Transverse colon (tissue), 4 donors: ENCODE measurements around the gene TRAF3. TPM values are rescaled to one million over a fixed set of nuclear protein-coding genes. Genes with fewer than 3 reads are reported as not detected.
"Not testable (repeated sequence)": the region's sequence is repeated elsewhere in the genome, so short reads cannot be mapped to it uniquely, and the experiment has no call there.

Source experiments
- DNase-seq: peaks from one replicate; pipeline ENCODE4 v3.0.0-alpha.2; 2019
- H3K27ac ChIP-seq, 4 donors: fragments of 200-600 bp; sonication (generic); 2 replicates each; pipeline ENCODE4 v1.5.1; 2016 to 2018; ENCODE audit warnings: inconsistent platforms in 4 of 4
- H3K27me3 ChIP-seq: fragments of 200-600 bp; sonication (generic); 2 replicates; pipeline ENCODE4 v1.5.1; 2017; ENCODE audit warnings: inconsistent platforms
- H3K36me3 ChIP-seq, 4 donors: fragments of 200-600 bp; sonication (generic); 2 replicates each; pipeline ENCODE4 v1.5.1; 2017 to 2019; ENCODE audit warnings: inconsistent platforms in 4 of 4
- H3K4me1 ChIP-seq, 4 donors: fragments of 200-600 bp; sonication (generic); 2 replicates each; pipeline ENCODE4 v1.5.1; 2017 to 2020; ENCODE audit warnings: inconsistent platforms in 4 of 4
- H3K4me3 ChIP-seq, 4 donors: fragments of 200-600 bp; sonication (generic); 1 replicate in 1 of 4; 2 replicates in 3 of 4; pipeline versions ENCODE4 v1.5.1 to v1.6.1; 2017 to 2019; ENCODE audit warnings: inconsistent platforms in 4 of 4
- H3K9me3 ChIP-seq, 2 donors: fragments of 200-600 bp; sonication (generic); 2 replicates each; pipeline ENCODE4 v1.5.1; 2017 to 2019; ENCODE audit warnings: inconsistent platforms in 2 of 2
- CTCF ChIP-seq, 5 experiments: fragments of 200-600 bp in 3 of 5; fragments of 450-650 bp in 2 of 5; sonication (generic) in 3 of 5; IDR thresholded peaks; 1 replicate in 2 of 5; 2 replicates in 3 of 5; pipeline ENCODE4 v1.5.1; 2016 to 2017; ENCODE audit warnings: antibody characterized with exemption in 5 of 5, inconsistent platforms in 3 of 5, mild to moderate bottlenecking in 2 of 5, moderate library complexity in 1 of 5
- EP300 ChIP-seq: sonication (generic); formaldehyde crosslinking; IDR thresholded peaks from one replicate; pipeline ENCODE4 v1.6.1; 2017; ENCODE audit warnings: antibody characterized with exemption, low read depth
- POLR2A ChIP-seq: fragments of 450-650 bp; IDR thresholded peaks from one replicate; pipeline ENCODE4 v1.6.1; 2016; ENCODE audit warnings: antibody characterized with exemption, mild to moderate bottlenecking, moderate library complexity
- POLR2AphosphoS5 ChIP-seq, 3 donors: sonication (generic); formaldehyde crosslinking; IDR thresholded peaks; one replicate each; pipeline ENCODE4 v1.6.1; 2016; ENCODE audit warnings: antibody characterized with exemption in 3 of 3
- whole genome bisulfite sequencing, 2 donors: methylation state at CpG; one replicate each; pipeline ENCODE4 v1.1.5; 2018; ENCODE audit warnings: low coverage in 1 of 2; 5-methylcytosine and 5-hydroxymethylcytosine counted together
- in situ Hi-C, 4 donors: fragments of 200-750 bp; cut with MboI; loops; one replicate each; pipeline versions ENCODE4 v1.15.0 to v1.15.1; 2017; ENCODE audit warnings: low sequenced_read_pairs in 3 of 4, low pct_ligation_motif_present in 1 of 4, low pct_unique_long_range_greater_than_20kb in 1 of 4
- intact Hi-C: fragments of 100-400 bp; cut with DNase I; formaldehyde crosslinking; loops from one replicate; pipeline ENCODE4 v1.15.1; 2023; ENCODE audit warnings: low total_unique reads
- total RNA-seq, 4 donors: library from RNA; depleted of rRNA; stranded (reverse); fragments of >200 nt; gene quantifications; one replicate each; pipeline ENCODE4 v1.1.0, GENCODE V29; 2016

TRAF3 gene
- total RNA-seq, 4 donors from 2014 or later, result 18.7 to 28.9 (median 25.0) TPM

DNA sequence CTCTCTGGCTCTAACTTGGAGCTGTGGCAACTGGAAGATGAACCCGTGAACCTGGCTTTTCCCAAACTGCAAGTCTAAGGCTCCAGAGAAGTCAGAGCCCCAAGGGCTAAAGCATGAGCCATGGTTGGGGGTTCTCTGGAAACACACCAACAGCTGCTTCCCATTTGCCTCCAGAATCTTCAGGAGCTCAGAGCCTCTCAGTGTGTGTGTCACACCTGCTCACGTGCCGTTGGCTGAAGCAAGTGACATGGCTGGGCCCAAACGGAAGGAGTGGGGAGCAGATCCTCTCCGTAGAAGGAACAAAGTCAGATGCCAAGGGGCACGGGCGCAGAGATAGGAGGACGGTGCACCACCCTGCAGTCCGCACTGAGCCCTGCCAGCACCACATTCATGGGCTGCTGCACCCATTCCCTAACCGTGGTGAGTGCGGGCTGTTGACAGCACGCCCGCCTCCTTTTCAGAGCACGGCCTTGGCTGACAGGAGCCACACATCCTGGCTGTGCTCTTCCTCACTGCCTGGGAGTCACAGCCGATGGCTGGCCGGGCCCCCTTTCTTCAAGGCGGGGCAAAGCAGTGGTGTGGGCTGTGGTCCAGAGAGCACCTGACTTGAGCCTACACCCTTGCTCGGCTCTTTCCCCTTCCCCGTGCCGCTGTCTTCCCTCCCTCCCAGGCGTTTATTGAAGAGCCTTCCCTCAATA, 16.6 kb upstream of the TRAF3 start:
- Histone ChIP-seq H3K27ac (no peak overlapping the region), H3K4me3 (no peak overlapping the region), H3K4me1 (no peaks in the 10 kb centered on the region), H3K27me3 (no peaks in the 10 kb centered on the region), H3K9me3 (no peaks in the 10 kb centered on the region), H3K36me3 (no peaks in the 10 kb centered on the region)
- in situ Hi-C loops, result loop anchor here in 2 of 4 donors (25.0 kb wide), 1 partner anchor 152 kb away; the partner anchor contains the start of gene AMN (in 2 of the 2)
- intact Hi-C loops, result no loop called here
- TF ChIP-seq POLR2A (no peak), CTCF (IDR thresholded peaks at IDR 0.05) (no peak), EP300 (no peak), POLR2AphosphoS5 (IDR thresholded peaks at IDR 0.05) (no peak)
- WGBS, 2 donors, result 72 to 100% methylated on average over 1 to 21 of the region's 21 CpGs
- DNase-seq, result no peak

- WGBS, 2 donors, result 72% methylated on average over 15 of the region's 15 CpGs; no CpG with 5 or more reads in 1 of the 2 donors
- no peak overlapping the region for H3K27ac ChIP-seq
- no peaks in the 10 kb centered on the region for H3K27me3 ChIP-seq
- no peak for TF ChIP-seq POLR2AphosphoS5 (IDR thresholded peaks at IDR 0.05)
- no peak for TF ChIP-seq EP300
- TF ChIP-seq CTCF (IDR thresholded peaks at IDR 0.05), result no peak
- TF ChIP-seq POLR2A, result no peak
- no peak for DNase-seq
- H3K4me1 ChIP-seq, result no peaks in the 10 kb centered on the region
- H3K4me3 ChIP-seq, result no peak overlapping the region
- intact Hi-C loops, result no loop called here
- no peaks in the 10 kb centered on the region for H3K9me3 ChIP-seq
- in situ Hi-C loops, result loop anchor here in 2 of 4 donors (25.0 kb wide), 1 partner anchor 151 kb away; the partner anchor contains the start of gene AMN (in 2 of the 2)
- no peaks in the 10 kb centered on the region for H3K36me3 ChIP-seq
These were observed 16.0 kb upstream of the TRAF3 start for GRCh38 chr14:102761206-102761605.

GRCh38 chr14:102764220-102764671, 13.0 kb upstream of the TRAF3 start:
- H3K27ac ChIP-seq, result no peak overlapping the region
- no peak for TF ChIP-seq POLR2A
- TF ChIP-seq POLR2AphosphoS5 (IDR thresholded peaks at IDR 0.05), result no peak
- TF ChIP-seq CTCF (IDR thresholded peaks at IDR 0.05), result no peak
- no peak for TF ChIP-seq EP300
- no peaks in the 10 kb centered on the region for H3K4me1 ChIP-seq
- no peaks in the 10 kb centered on the region for H3K27me3 ChIP-seq
- DNase-seq, result no peak
- H3K4me3 ChIP-seq, result no peak overlapping the region
- in situ Hi-C loops, result loop anchor here in 2 of 4 donors (25.0 kb wide), 1 partner anchor 148 kb away; the partner anchor contains the start of gene AMN (in 2 of the 2)
- 62 to 79% methylated on average over 4 to 11 of the region's 11 CpGs for WGBS, 2 donors
- no peaks in the 10 kb centered on the region for H3K36me3 ChIP-seq
- intact Hi-C loops, result no loop called here
- no peaks in the 10 kb centered on the region for H3K9me3 ChIP-seq

DNA sequence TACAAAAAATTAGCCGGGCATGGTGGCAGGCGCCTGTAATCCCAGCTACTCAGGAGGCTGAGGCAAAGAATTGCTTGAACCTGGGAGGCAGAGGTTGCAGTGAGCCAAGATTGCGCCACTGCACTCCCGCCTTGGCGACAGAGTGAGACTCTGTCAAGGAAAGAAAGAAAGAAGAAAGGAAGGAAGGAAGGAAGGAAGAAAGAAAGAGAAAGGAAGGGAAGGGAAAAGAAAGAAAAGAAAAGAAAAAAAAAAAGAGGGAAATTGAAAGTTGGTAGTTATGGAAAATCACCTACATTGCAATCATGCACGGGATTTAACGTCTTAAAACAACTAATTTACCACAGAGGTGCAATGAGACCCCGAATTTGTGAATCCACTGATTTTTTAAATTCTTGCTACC, 11.5 kb upstream of the TRAF3 start:
- H3K27ac ChIP-seq, H3K27me3 ChIP-seq, DNase-seq, H3K9me3 ChIP-seq, H3K36me3 ChIP-seq, H3K4me1 ChIP-seq, intact Hi-C loops, H3K4me3 ChIP-seq: not testable (repeated sequence)
- in situ Hi-C loops, result loop anchor here in 2 of 4 donors (25.0 kb wide), 1 partner anchor 147 kb away; the partner anchor contains the start of gene AMN (in 2 of the 2)
- WGBS, 2 donors, result 89 to 96% methylated on average over 7 to 8 of the region's 8 CpGs
